K562 (cell line): ENCODE measurements around the gene NRN1L. TPM values are rescaled to one million over a fixed set of nuclear protein-coding genes. Genes with fewer than 3 reads are reported as not detected.

Experiments
- ATAC-seq: fragments of 200-7000 bp; cut with Tn5 transposase; 3 replicates; pipeline ENCODE4 v1.9.1; 2020; ENCODE audit warnings: moderate library complexity
- Bru-seq: library from RNA; stranded (reverse); fragments of 400-500 nt; gene quantifications from one replicate; lab custom pipeline; 2021; lab: Mats Ljungman, UMichigan
- BruChase-seq, 2 experiments: library from RNA; stranded (reverse); fragments of 400-500 nt; gene quantifications; one replicate each; lab custom pipeline; 2021; lab: Mats Ljungman, UMichigan
- BruUV-seq: library from RNA; stranded (reverse); fragments of 400-500 nt; replicated peaks from 2 replicates; lab custom pipeline; 2021; lab: Mats Ljungman, UMichigan
- CTCF ChIA-PET: fragments of 300-600 bp; formaldehyde crosslinking; extraction: SDS; loops from one replicate; lab custom pipeline; 2021; ENCODE audit warnings: low intra/inter-chr PET ratio; lab: Yijun Ruan, JAX
- POLR2A ChIA-PET: fragments of 300-600, 350-650 bp; sonication (Branson Sonifier 250); formaldehyde crosslinking; extraction: SDS; loops from one replicate; lab custom pipeline; 2021; ENCODE audit warnings: antibody characterized with exemption, inconsistent platforms; lab: Yijun Ruan, JAX
- DNase-seq, 4 experiments: peaks; one replicate each; pipeline versions ENCODE4 v3.0.0 to v3.0.0-alpha.2; 2011 to 2018; ENCODE audit warnings: low spot score in 3 of 4, mixed read lengths in 3 of 4; ENCODE audit errors: extremely low read depth in 1 of 4
- FAIRE-seq: peaks from 2 replicates; lab custom pipeline; 2011; peaks lifted over from hg19 to GRCh38; lab: Jason Lieb, UNC
- H2AFZ ChIP-seq: 2 replicates; pipeline ENCODE4 v1.6.0; 2011; ENCODE audit warnings: low read depth, low read length, control low read depth, inconsistent platforms
- H3K27ac ChIP-seq: fragments of 200-600 bp; 3 replicates; pipeline ENCODE4 v1.8.0; 2011; ENCODE audit warnings: low read depth, mild to moderate bottlenecking, control low read depth, inconsistent platforms, low read length, moderate library complexity, mixed read lengths; ENCODE audit errors: extremely low read depth
- H3K27me3 ChIP-seq, 2 experiments: fragments of 300-600 bp in 1 of 2; 2 replicates in 1 of 2; 3 replicates in 1 of 2; pipeline versions ENCODE4 v1.6.0 to v1.8.0; 2011; ENCODE audit warnings: inconsistent platforms in 2 of 2, low read length in 2 of 2, mild to moderate bottlenecking in 1 of 2, mixed read lengths in 1 of 2, moderate library complexity in 1 of 2; ENCODE audit not compliant: control insufficient read depth in 2 of 2, insufficient read depth in 2 of 2
- H3K36me3 ChIP-seq: fragments of 300-600 bp; 3 replicates; pipeline ENCODE4 v1.8.0; 2011; ENCODE audit warnings: mild to moderate bottlenecking, low read length, inconsistent platforms; ENCODE audit not compliant: control insufficient read depth, insufficient read depth
- H3K4me1 ChIP-seq, 2 experiments: fragments of 200-600 bp in 1 of 2; replicated peaks in 1 of 2; 2 replicates in 1 of 2; 3 replicates in 1 of 2; pipeline versions ENCODE4 v1.5.1 to v1.8.0; 2011; ENCODE audit warnings: inconsistent platforms in 2 of 2, low read length in 2 of 2, mild to moderate bottlenecking in 1 of 2, mixed read lengths in 1 of 2, moderate library complexity in 1 of 2; ENCODE audit not compliant: control insufficient read depth in 2 of 2, insufficient read depth in 2 of 2
- H3K4me2 ChIP-seq: 2 replicates; pipeline ENCODE4 v1.6.1; 2011; ENCODE audit warnings: low read length, control low read depth, inconsistent platforms, mixed read lengths; ENCODE audit not compliant: insufficient read depth
- H3K4me3 ChIP-seq: fragments of 200-600 bp; sonication (generic), shearing (Covaris generic); 2 replicates; pipeline ENCODE4 v1.5.1; 2016; ENCODE audit warnings: control low read depth, inconsistent platforms
- H3K79me2 ChIP-seq: fragments of 200-600 bp; 3 replicates; pipeline ENCODE4 v1.8.0; 2011; ENCODE audit warnings: low read length, inconsistent platforms; ENCODE audit not compliant: control insufficient read depth, insufficient read depth
- H3K9ac ChIP-seq, 2 experiments: 2 replicates each; pipeline versions ENCODE4 v1.6.0 to v1.6.1; 2011; ENCODE audit warnings: low read depth in 2 of 2, low read length in 2 of 2, control low read depth in 1 of 2, inconsistent platforms in 1 of 2, mild to moderate bottlenecking in 1 of 2, mixed read lengths in 1 of 2; ENCODE audit not compliant: insufficient read depth in 1 of 2
- H3K9me1 ChIP-seq: one replicate; pipeline ENCODE4 v1.6.0; 2011; ENCODE audit warnings: inconsistent platforms, mild to moderate bottlenecking, low read length, moderate library complexity; ENCODE audit not compliant: control insufficient read depth, insufficient read depth
- H3K9me3 ChIP-seq: replicated peaks from 2 replicates; pipeline ENCODE4 v1.5.1; 2011; ENCODE audit warnings: low read depth, low read length, inconsistent platforms; ENCODE audit not compliant: control insufficient read depth, insufficient read depth
- H4K20me1 ChIP-seq: replicated peaks from 2 replicates; pipeline ENCODE4 v1.6.1; 2011; ENCODE audit warnings: low read length, inconsistent platforms, mixed read lengths; ENCODE audit not compliant: control insufficient read depth, insufficient read depth
- HNRNPL ChIP-seq: fragments of 200-400 bp; formaldehyde crosslinking; IDR thresholded peaks from 2 replicates; pipeline ENCODE4 v1.6.1; 2017; ENCODE audit warnings: low read depth, mild to moderate bottlenecking, low read length
- MEF2D ChIP-seq: conservative IDR thresholded peaks from 2 replicates; pipeline ENCODE4 v1.6.1; 2016; ENCODE audit warnings: low read depth, missing genetic modification characterization, missing compliant biosample characterization
- POLR2AphosphoS5 ChIP-seq: IDR thresholded peaks from 2 replicates; pipeline ENCODE4 v1.6.1; 2011; ENCODE audit warnings: mild to moderate bottlenecking, low read depth, low read length, moderate library complexity; ENCODE audit not compliant: control insufficient read depth, insufficient read depth
- POLR2B ChIP-seq: fragments of 450-650 bp; IDR thresholded peaks from 2 replicates; pipeline ENCODE4 v1.6.1; 2018; ENCODE audit warnings: low read depth; ENCODE audit not compliant: partially characterized antibody
- POLR2G ChIP-seq: fragments of 200-400 bp; formaldehyde crosslinking; IDR thresholded peaks from 2 replicates; pipeline ENCODE4 v1.6.1; 2017; ENCODE audit warnings: low read depth, mild to moderate bottlenecking, antibody characterized with exemption, low read length, moderate library complexity
- TEAD1 ChIP-seq, 2 experiments: fragments of 450-650 bp in 1 of 2; sonication (generic) in 1 of 2; formaldehyde crosslinking; IDR thresholded peaks; 2 replicates each; pipeline versions ENCODE4 v1.4.0 to v1.8.0; 2020 to 2022; ENCODE audit warnings: mild to moderate bottlenecking in 2 of 2, missing genetic modification reagents in 1 of 2
- ZNF239 ChIP-seq: fragments of 250-450 bp; sonication (Bioruptor Pico); IDR thresholded peaks from 2 replicates; pipeline ENCODE4 v1.4.0; 2020; ENCODE audit warnings: mild to moderate bottlenecking
- WGBS: fragments of 100-300 bp; shearing (Covaris generic); methylation state at CpG from one replicate; pipeline ENCODE4 v1.1.6; 2016; ENCODE audit warnings: low coverage, mixed read lengths; ENCODE audit not compliant: insufficient coverage; ENCODE audit errors: missing lambda C conversion rate; 5-methylcytosine and 5-hydroxymethylcytosine counted together
- in situ Hi-C: fragments of 300-500 bp; cut with MboI; formaldehyde crosslinking; loops from 4 replicates; pipeline ENCODE4 v1.15.0; 2018; ENCODE audit warnings: inconsistent platforms, mixed read lengths
- intact Hi-C: fragments of 100-400 bp; cut with micrococcal nuclease; formaldehyde crosslinking; loops from 2 replicates; pipeline ENCODE4 v1.14.2; 2022
- long read RNA-seq, 3 experiments: library from polyadenylated mRNA in 2 of 3; library from RNA in 1 of 3; unstranded in 2 of 3; stranded (forward) in 1 of 3; transcript quantifications; one replicate each; pipeline ENCODE4 v2.0.0, GENCODE V29; 2019 to 2022
- polyA minus RNA-seq, 3 experiments: library from RNA; depleted of rRNA, polyadenylated mRNA; stranded (reverse); fragments of >200 nt; gene quantifications; 2 replicates each; pipeline ENCODE4 v1.2.3, GENCODE V29; 2011
- polyA plus RNA-seq, 8 experiments: library from polyadenylated mRNA; depleted of rRNA in 4 of 8; stranded (reverse) in 5 of 8; unstranded in 3 of 8; fragments of >200 nt; fragmentation: Nextera tagmentation in 2 of 8; fragmentation: Illumina TruSeq in 1 of 8; extraction: Ambion mirVana in 2 of 8; extraction: Trizol in 1 of 8; gene quantifications; 2 replicates each; pipeline versions ENCODE4 v1.2.1 to v1.2.3, GENCODE V29; 2011 to 2014; ENCODE audit warnings: inconsistent platforms in 1 of 8, missing spikeins in 1 of 8
- total RNA-seq, 7 experiments: library from RNA; depleted of rRNA in 6 of 7; stranded (reverse); fragments of >200 nt in 6 of 7; fragmentation: Illumina TruSeq in 2 of 7; extraction: Trizol in 2 of 7; gene quantifications; 2 replicates each; pipeline versions ENCODE4 v1.2.1 to v1.2.3, GENCODE V29; 2011 to 2021; ENCODE audit warnings: low replicate concordance in 1 of 7
- TF ChIP-seq, protein P1 (sequence below): fragments of 250-450 bp; sonication (Bioruptor Pico); IDR thresholded peaks from 2 replicates; pipeline ENCODE4 v1.5.0; 2022; ENCODE audit warnings: mild to moderate bottlenecking
- TF ChIP-seq, protein P2 (sequence below): fragments of 250-450 bp; sonication (Bioruptor Pico); IDR thresholded peaks from 2 replicates; pipeline ENCODE4 v1.9.0; 2021; ENCODE audit warnings: mild to moderate bottlenecking, inconsistent platforms
- TF ChIP-seq, protein P3 (sequence below): sonication (generic); formaldehyde crosslinking; IDR thresholded peaks from 2 replicates; pipeline ENCODE4 v1.8.0; 2022; ENCODE audit warnings: missing genetic modification reagents, mild to moderate bottlenecking, moderate library complexity, borderline replicate concordance

Gene NRN1L
- total RNA-seq (2011; cell fraction: chromatin; rRNA removed; ENCODE audit: low replicate concordance): 0.60 TPM in 1 of 2 replicates, not detected in the other
- total RNA-seq (2011; cell fraction: nucleolus; rRNA removed): 0.83 and 1.6 TPM in 2 replicates
- total RNA-seq (2011; cell fraction: nucleoplasm; rRNA removed): 1.3 and 1.8 TPM in 2 replicates
- total RNA-seq (2014; rRNA removed): 0.45 and 0.59 TPM in 2 replicates
- total RNA-seq (2014; rRNA removed; fragmentation: Illumina TruSeq; extraction: Trizol): not detected in 2 replicates
- total RNA-seq (2015; rRNA removed; fragmentation: Illumina TruSeq; extraction: Trizol): not detected in 2 replicates
- 0.47 and 0.86 TPM in 2 replicates for total RNA-seq (2021)
- 0.22 TPM in 1 of 2 replicates, not detected in the other for polyA plus RNA-seq (2011; rRNA removed)
- polyA plus RNA-seq (2011; cell fraction: cytosol; rRNA removed): 0.75 and 1.9 TPM in 2 replicates
- polyA plus RNA-seq (2011; cell fraction: nucleus; rRNA removed): 3.1 and 4.8 TPM in 2 replicates
- 0.20 and 2.4 TPM in 2 replicates for polyA plus RNA-seq (2012)
- 0.47 TPM in 1 of 2 replicates, not detected in the other for polyA plus RNA-seq (2014; fragmentation: Illumina TruSeq; extraction: Trizol)
- polyA plus RNA-seq (2014; fragmentation: Nextera tagmentation; extraction: Ambion mirVana): not detected
- 0.43 and 0.64 TPM in 2 replicates for polyA plus RNA-seq (2014; rRNA removed)
- not detected in 2 replicates for polyA minus RNA-seq (2011; rRNA and poly(A)+ RNA removed)
- not detected in 2 replicates for polyA minus RNA-seq (2011; cell fraction: cytosol; rRNA and poly(A)+ RNA removed)
- not detected in 2 replicates for polyA minus RNA-seq (2011; cell fraction: nucleus; rRNA and poly(A)+ RNA removed)
- not detected for Bru-seq, nascent RNA
- BruChase-seq, experiment 1, labeled RNA remaining after a 2-hour chase: not detected
- BruChase-seq, experiment 2, labeled RNA remaining after a 6-hour chase: not detected
- long read RNA-seq, experiment 1, partial matches to known transcripts: 0 of 1 reads
- long read RNA-seq, experiment 1, other reads (novel, unspliced or antisense): 1 of 1 reads
- long read RNA-seq, experiment 2, partial matches to known transcripts: 0 of 1 reads
- long read RNA-seq, experiment 2, other reads (novel, unspliced or antisense): 0 of 1 reads
- long read RNA-seq, experiment 3: 0 reads

DNA sequence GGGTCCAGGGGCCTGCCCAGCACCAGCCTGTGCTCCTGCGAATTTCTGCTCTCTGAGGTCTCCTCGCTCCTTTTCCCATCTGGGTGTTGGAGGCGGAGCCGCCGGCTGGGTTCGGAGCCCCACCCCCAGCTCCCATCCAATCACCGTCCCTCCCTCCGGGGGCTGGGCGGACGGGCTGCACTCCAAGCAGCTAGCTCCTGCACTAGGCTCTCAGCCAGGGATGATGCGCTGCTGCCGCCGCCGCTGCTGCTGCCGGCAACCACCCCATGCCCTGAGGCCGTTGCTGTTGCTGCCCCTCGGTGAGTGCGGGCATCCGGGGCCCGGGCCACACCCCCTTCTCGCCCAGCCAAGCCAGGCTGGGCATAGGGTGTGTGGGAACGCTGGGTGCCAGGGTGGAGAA, at the start of gene NRN1L:
TSS of gene NRN1L (plus strand) at position 202 of the 400 bp plus-strand sequence. CDS start at position 221, 19 bp downstream.
- in situ Hi-C loops: no loop called here
- H3K9ac ChIP-seq: peak within 1 kb of the TSS in 1 of 2 experiments; percentile 63; a peak in 2 of 4 replicates
- no peak for TF ChIP-seq ZNF239 (CRISPR knock-in tag)
- no peak for TF ChIP-seq MEF2D (tag)
- 0 out of 2 replicates have a peak, but pooled peaks have one; percentile 19 for TF ChIP-seq HNRNPL
- TF ChIP-seq POLR2G: peak; percentile 68
- TF ChIP-seq, protein P1, sequence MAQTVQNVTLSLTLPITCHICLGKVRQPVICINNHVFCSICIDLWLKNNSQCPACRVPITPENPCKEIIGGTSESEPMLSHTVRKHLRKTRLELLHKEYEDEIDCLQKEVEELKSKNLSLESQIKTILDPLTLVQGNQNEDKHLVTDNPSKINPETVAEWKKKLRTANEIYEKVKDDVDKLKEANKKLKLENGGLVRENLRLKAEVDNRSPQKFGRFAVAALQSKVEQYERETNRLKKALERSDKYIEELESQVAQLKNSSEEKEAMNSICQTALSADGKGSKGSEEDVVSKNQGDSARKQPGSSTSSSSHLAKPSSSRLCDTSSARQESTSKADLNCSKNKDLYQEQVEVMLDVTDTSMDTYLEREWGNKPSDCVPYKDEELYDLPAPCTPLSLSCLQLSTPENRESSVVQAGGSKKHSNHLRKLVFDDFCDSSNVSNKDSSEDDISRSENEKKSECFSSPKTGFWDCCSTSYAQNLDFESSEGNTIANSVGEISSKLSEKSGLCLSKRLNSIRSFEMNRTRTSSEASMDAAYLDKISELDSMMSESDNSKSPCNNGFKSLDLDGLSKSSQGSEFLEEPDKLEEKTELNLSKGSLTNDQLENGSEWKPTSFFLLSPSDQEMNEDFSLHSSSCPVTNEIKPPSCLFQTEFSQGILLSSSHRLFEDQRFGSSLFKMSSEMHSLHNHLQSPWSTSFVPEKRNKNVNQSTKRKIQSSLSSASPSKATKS: no peak
- TF ChIP-seq POLR2B: peak; percentile 43
- TF ChIP-seq POLR2AphosphoS5: no peak
- TF ChIP-seq, protein P2, sequence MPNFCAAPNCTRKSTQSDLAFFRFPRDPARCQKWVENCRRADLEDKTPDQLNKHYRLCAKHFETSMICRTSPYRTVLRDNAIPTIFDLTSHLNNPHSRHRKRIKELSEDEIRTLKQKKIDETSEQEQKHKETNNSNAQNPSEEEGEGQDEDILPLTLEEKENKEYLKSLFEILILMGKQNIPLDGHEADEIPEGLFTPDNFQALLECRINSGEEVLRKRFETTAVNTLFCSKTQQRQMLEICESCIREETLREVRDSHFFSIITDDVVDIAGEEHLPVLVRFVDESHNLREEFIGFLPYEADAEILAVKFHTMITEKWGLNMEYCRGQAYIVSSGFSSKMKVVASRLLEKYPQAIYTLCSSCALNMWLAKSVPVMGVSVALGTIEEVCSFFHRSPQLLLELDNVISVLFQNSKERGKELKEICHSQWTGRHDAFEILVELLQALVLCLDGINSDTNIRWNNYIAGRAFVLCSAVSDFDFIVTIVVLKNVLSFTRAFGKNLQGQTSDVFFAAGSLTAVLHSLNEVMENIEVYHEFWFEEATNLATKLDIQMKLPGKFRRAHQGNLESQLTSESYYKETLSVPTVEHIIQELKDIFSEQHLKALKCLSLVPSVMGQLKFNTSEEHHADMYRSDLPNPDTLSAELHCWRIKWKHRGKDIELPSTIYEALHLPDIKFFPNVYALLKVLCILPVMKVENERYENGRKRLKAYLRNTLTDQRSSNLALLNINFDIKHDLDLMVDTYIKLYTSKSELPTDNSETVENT (CRISPR knock-in tag): 0 out of 2 replicates have a peak, but pooled peaks have one; percentile 31
- TF ChIP-seq TEAD1 (CRISPR knock-in tag; IDR thresholded peaks at IDR 0.05): no peak
- TF ChIP-seq, protein P3, sequence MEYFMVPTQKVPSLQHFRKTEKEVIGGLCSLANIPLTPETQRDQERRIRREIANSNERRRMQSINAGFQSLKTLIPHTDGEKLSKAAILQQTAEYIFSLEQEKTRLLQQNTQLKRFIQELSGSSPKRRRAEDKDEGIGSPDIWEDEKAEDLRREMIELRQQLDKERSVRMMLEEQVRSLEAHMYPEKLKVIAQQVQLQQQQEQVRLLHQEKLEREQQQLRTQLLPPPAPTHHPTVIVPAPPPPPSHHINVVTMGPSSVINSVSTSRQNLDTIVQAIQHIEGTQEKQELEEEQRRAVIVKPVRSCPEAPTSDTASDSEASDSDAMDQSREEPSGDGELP: peak; percentile 76

More for the DNA sequence above, at the start of gene NRN1L:
- no TSS peak for BruUV-seq
- Histone ChIP-seq H2AFZ (no peak within 1 kb of the TSS), H3K27me3 (no peaks in the 10 kb centered on the region), H3K9me3 (no peaks in the 10 kb centered on the region), H3K4me2 (no peak within 1 kb of the TSS), H3K9me1 (no peaks in the 10 kb centered on the region), H4K20me1 (peaks cover 19% of the 10 kb centered on the region), H3K4me3 (no peak within 1 kb of the TSS), H3K4me1 (peaks cover 6 to 40% of the 10 kb centered on the region in 2 experiments; a peak in 4 of 5 replicates), H3K79me2 (no peaks in the 10 kb centered on the region), H3K36me3 (peaks cover 55% of the 10 kb centered on the region; the same call in 2 of the 3 replicates), H3K27ac (no peak within 1 kb of the TSS; the same call in 2 of the 3 replicates)
- POLR2A ChIA-PET: interaction anchor here (0.6 to 4.1 kb wide), 6 partner anchors 11 to 68 kb away, joined by 3 to 15 read pairs (median 6); partner anchors contain the start of gene EDC4
- 9% methylated on average over 19 of the region's 22 CpGs for WGBS
- CTCF ChIA-PET: interaction anchor here (0.9 to 4.0 kb wide), 4 partner anchors 35 to 69 kb away, joined by 3 to 35 read pairs (median 6); no protein-coding TSS in a partner anchor
- intact Hi-C loops: loop anchor here (10.0 kb wide), 1 partner anchor 160 kb away; no protein-coding TSS in a partner anchor
- ATAC-seq (peak; percentile 98), DNase-seq (peak; percentile 89 to 96 (median 94)), FAIRE-seq (peak; percentile 91)
